Non-pigmented ciliary epithelial cell (primary cell): ENCODE measurements around the gene KAT8.
A peak's percentile ranks its signal among the peaks of the same experiment; 100 is the strongest.
"Not testable (repeated sequence)": the region's sequence is repeated elsewhere in the genome, so short reads cannot be mapped to it uniquely, and the experiment has no call there.

Experiments
- DNase-seq: peaks from one replicate; pipeline ENCODE4 v3.0.0-alpha.2; 2010; ENCODE audit warnings: low read depth

KAT8 gene

GRCh38 chr16:31148896-31149295 lies 31.4 kb downstream of the KAT8 start:
- no peak for DNase-seq

GRCh38 chr16:31149332-31149731 lies 31.9 kb downstream of the KAT8 start:
- DNase-seq = no peak

GRCh38 chr16:31149894-31150890 lies 32.7 kb downstream of the KAT8 start, which contains the start of gene PRSS36:
TSS of gene PRSS36 (minus strand) at chr16:31150066. CDS start at chr16:31150035, 31 bp downstream.
- DNase-seq = no peak

GRCh38 chr16:31150976-31151375 lies 33.5 kb downstream of the KAT8 start:
- DNase-seq = not testable (repeated sequence)

- DNase-seq = no peak
Observed at GRCh38 chr16:31157136-31157535, 39.7 kb downstream of the KAT8 start.

- DNase-seq = no peak
Observed at GRCh38 chr16:31167315-31167714, 49.9 kb downstream of the KAT8 start.

- no peak for DNase-seq
Observed at GRCh38 chr16:31168848-31169247, 51.4 kb downstream of the KAT8 start.

GRCh38 chr16:31170048-31170447 lies 52.6 kb downstream of the KAT8 start:
- not testable (repeated sequence) for DNase-seq

GRCh38 chr16:31177136-31177535 lies 59.7 kb downstream of the KAT8 start:
- no peak for DNase-seq

GRCh38 chr16:31179219-31179746 lies 61.8 kb downstream of the KAT8 start:
- no peak for DNase-seq

- DNase-seq = peak; percentile 36
Observed at GRCh38 chr16:31179747-31180459, 62.4 kb downstream of the KAT8 start, which contains the start of gene FUS. TSS of gene FUS (plus strand) at chr16:31180139. CDS start at chr16:31180215, 76 bp downstream.
